ACHN (cell line): ENCODE data around the gene KLHL36.
"Not testable (repeated sequence)": the region's sequence is repeated elsewhere in the genome, so short reads cannot be mapped to it uniquely, and the experiment has no call there.

Source experiments
- DNase-seq: peaks from one replicate; pipeline ENCODE4 v3.0.0-alpha.2; 2015
- in situ Hi-C: cut with HindIII; loops from 2 replicates; pipeline ENCODE4 v1.10.0; 2017; ENCODE audit warnings: low sequenced_read_pairs, low pct_ligation_motif_present, low pct_unique_long_range_greater_than_20kb

The KLHL36 gene

DNA sequence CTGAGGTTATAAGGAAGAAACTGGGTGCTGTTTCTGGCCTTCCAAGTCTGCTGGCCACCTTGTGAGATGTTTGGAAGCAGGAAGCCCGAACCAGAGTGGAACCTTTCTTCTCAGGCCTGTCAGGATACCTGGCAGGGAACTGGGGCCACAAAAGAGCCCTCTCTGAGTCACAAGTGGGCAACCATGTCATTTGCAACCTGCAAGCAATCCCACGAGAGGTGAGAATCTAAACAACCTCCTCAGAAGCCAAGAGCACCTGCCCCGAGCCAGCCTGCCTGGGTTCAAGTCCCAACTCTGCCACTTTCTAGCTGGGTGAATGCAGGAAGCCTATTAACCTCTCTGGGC is 33.7 kb upstream of the KLHL36 start:
- no peak for DNase-seq
- in situ Hi-C loops = no loop called here

DNA sequence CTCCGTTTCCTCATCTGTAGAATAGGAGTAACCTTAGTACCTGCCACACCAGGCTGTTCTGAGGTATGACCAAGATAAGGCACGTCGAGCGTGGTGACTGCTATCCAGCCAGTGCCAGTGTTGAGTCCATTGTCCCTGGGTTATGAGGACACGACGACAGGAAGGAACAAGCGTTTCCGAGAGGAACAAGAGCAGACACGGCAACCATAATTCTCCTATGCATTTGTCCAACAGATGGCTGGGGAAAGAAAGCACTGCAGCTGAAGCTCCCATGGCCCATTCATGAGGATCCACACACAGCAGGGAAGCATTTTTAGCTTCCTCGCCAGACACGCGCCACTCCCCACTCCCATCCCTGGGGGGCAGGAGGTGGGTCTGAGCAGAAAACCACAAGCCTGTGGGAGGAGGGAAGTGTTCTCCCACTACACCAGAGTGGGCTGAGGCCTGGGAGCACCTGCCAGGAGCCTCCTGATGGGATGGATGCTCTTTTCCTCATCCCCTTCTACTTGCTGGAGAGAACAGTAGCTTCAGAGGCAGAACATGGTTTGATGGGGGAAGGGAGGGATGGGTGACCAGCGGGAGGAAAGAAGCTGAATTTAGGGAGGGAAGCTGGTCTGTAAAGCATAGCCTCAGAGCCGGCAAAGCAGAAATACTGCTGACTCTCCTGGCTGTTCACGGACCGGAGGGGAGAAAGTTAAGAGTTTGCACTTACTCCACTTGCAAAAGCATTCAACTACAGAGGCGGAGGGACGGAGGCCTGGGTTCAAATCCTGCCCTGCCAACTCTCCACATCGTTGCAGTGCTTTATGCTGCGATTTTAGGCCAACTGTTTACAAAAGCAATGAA is 33.1 kb upstream of the KLHL36 start:
- in situ Hi-C loops = no loop called here

GRCh38 chr16:84616515-84616914 is 31.8 kb upstream of the KLHL36 start:
- peak; percentile 52 for DNase-seq
- in situ Hi-C loops = no loop called here

More for the DNA sequence above, 33.1 kb upstream of the KLHL36 start:
- no peak for DNase-seq

GRCh38 chr16:84617041-84617790 is 31.1 kb upstream of the KLHL36 start:
- DNase-seq = peak; percentile 33
- in situ Hi-C loops = no loop called here

DNA sequence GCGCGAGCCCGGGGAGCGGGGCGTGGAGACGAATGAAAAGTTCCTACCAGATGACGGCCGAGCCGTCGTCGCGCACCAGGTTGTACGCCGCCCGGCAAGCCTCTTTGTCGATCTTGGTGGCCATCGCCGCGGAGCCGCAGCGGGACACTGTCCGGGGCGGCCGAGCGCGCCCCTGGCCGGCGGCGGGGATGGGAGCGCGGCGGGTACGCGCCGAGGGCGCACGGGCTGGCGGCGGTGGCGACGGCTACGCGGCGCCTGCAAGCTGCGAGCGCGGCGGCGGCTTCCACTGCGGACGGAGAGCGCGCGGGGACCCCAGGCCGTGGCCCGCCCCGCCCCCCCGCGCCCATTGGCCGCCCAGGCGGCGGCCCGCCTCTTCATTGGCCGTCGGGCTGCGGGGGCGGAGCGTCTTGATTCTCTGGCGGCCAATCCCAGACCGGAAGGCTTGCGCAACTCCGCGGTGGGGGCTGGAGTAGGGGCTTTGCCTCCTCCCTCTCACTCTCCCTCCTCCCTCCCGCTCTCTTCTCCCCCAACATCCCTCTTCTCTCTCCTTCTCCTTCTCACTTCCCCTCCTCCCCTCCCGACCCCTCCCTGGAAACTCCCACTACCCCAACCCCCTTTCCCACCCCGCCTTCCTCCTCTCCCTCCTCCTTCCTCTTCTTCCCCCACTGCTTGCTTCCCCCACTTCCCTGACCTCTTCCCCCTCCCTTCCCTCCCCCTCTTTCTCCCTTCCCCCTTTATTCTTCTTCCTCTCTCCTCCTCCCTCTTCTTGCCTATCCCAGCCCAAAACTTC is 30.3 kb upstream of the KLHL36 start, which contains the start of gene COTL1:
Gene COTL1, minus strand, starts transcription at position 288 of the 790 bp plus-strand sequence. Its CDS starts 164 bp downstream, at position 124.
- DNase-seq = peak; percentile 99
- in situ Hi-C loops = no loop called here

GRCh38 chr16:84618581-84619460 is 29.5 kb upstream of the KLHL36 start:
- DNase-seq = peak; percentile 100
- in situ Hi-C loops = no loop called here

GRCh38 chr16:84620913-84621312 is 27.4 kb upstream of the KLHL36 start:
- DNase-seq, in situ Hi-C loops: not testable (repeated sequence)

GRCh38 chr16:84625556-84625955 is 22.8 kb upstream of the KLHL36 start:
- in situ Hi-C loops = no loop called here
- no peak for DNase-seq

DNA sequence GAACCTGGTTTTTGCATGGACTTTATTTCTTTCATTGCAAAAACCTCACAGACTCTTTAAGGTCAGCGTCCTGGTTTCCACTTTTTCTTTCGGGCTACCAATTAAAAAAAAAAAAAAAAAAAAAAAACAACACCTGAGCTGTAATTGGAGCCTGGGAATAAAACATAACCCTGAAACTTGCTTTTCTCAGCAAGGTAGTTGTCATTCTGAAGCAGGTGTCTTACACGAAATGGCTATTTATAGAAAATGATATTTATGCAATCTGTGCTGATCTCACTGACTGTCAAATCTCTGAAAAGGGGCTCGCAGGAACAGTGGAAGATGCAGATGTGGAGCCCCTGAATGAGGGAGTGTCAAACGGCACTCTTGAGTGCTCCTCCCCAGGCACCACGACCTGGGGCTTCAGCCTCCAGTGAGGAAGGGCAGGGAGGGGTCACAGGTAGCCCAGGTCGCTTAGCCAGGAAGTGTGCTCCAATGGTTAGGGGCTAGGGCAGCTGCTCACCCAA is 20.0 kb upstream of the KLHL36 start:
- in situ Hi-C loops = no loop called here
- no peak for DNase-seq

DNA sequence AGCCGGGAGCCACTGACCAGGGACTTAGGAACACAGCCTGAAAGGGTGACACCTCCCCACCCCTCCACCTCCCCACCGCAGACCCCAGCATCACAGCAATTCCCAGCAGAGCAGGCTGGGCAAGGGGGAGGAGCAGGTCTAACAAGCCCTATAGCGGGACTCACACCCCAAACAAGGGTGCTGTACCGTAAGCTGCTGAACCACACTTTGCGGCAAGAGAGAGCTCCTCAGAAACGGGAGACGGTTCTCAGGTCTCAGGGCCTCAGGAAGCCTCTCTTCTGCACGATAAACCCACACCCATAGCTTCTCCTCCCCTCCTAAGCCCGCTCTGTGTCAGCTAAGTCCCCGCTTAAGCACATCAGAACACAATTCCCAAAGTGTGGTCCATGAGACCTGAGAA is 18.7 kb upstream of the KLHL36 start:
- no peak for DNase-seq
- in situ Hi-C loops = no loop called here

- in situ Hi-C loops = no loop called here
- no peak for DNase-seq
Observed at GRCh38 chr16:84630009-84630408, 18.3 kb upstream of the KLHL36 start.

DNA sequence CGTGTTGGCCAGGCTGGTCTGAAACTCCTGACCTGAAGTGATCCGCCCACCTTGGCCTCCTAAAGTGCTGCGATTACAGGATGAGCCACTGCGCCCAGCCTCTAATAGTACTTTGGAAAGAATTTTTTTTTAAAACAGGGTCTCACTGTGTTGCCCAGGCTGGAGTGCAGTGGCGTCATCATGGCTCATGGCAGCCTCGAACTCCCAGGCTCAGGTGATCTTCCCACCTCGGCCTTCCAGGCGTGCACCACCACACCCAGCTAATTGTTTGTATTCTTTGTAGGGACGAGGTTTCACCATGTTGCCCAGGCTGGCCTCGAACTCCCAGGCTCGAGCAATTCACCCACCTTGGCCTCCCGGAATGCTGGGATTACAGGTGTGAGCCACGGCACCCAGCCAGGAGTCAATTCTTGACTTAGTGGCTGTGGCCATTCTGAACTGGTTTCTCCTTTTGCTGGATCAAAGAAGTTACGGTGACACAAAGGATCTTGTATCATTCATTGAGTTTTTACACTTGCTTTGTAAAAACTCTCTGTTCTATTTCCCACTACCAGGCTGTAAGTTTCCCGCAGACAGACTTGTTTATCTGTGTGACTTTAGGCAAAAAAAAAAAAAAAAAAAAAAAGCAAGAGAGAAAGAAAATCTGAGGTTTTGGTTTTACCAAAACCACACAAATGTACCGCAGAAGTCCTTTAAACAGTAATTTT is 17.7 kb upstream of the KLHL36 start:
- in situ Hi-C loops = no loop called here
- no peak for DNase-seq

GRCh38 chr16:84631153-84631466 is 17.2 kb upstream of the KLHL36 start:
- in situ Hi-C loops = no loop called here
- DNase-seq = no peak

- in situ Hi-C loops = no loop called here
- DNase-seq = no peak
Observed at GRCh38 chr16:84631886-84632285, 16.4 kb upstream of the KLHL36 start.

GRCh38 chr16:84632862-84633261 is 15.4 kb upstream of the KLHL36 start:
- in situ Hi-C loops = not testable (repeated sequence)

GRCh38 chr16:84633622-84634021 is 14.7 kb upstream of the KLHL36 start:
- no peak for DNase-seq
- in situ Hi-C loops = no loop called here

More at GRCh38 chr16:84632862-84633261, 15.4 kb upstream of the KLHL36 start:
- not testable (repeated sequence) for DNase-seq

DNA sequence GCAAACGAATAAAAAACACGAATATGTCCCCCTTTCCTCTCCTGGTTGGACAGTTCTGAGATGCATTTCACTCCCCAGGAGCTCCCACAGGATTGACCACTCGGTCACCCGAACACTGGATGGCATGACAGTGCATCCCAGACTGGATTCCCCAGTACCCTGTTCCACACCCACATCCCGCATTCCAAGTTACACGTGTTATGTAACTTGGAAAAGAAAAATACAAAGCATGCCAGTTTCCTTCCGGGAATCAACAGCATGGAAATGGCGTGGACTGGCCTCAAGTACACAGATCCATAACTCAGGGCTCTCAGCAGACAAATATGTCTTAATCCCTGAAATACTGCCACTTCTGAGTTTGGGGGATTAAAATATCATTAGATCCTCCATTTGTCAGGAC is 12.6 kb upstream of the KLHL36 start:
- in situ Hi-C loops = no loop called here
- DNase-seq = no peak
